Sigmoid colon (tissue), 7 donors: ENCODE data around the gene OTOR. TPM values are rescaled to one million over a fixed set of nuclear protein-coding genes. Genes with fewer than 3 reads are reported as not detected.

Source experiments
- DNase-seq: peaks from one replicate; pipeline ENCODE4 v3.0.0-alpha.2; 2019
- H3K27ac ChIP-seq, 4 donors: fragments of 200-600 bp; sonication (generic); one replicate each; pipeline ENCODE4 v1.5.1; 2016 to 2019; ENCODE audit warnings: mild to moderate bottlenecking in 1 of 4
- H3K27me3 ChIP-seq, 3 donors: fragments of 200-600 bp; sonication (generic); one replicate each; pipeline ENCODE4 v1.5.1; 2019; ENCODE audit warnings: mild to moderate bottlenecking in 1 of 3
- H3K36me3 ChIP-seq, 4 donors: fragments of 200-600 bp; sonication (generic); one replicate each; pipeline ENCODE4 v1.5.1; 2016 to 2019
- H3K4me1 ChIP-seq, 4 donors: fragments of 200-600 bp; sonication (generic); one replicate each; pipeline ENCODE4 v1.5.1; 2017 to 2019
- H3K4me3 ChIP-seq, 4 donors: fragments of 200-600 bp; sonication (generic); one replicate each; pipeline ENCODE4 v1.5.1; 2017 to 2019; ENCODE audit warnings: mild to moderate bottlenecking in 2 of 4, moderate library complexity in 1 of 4
- H3K9me3 ChIP-seq, 4 donors: fragments of 200-600 bp in 3 of 4; sonication (generic) in 3 of 4; one replicate each; pipeline versions ENCODE4 v1.5.1 to v1.6.1; 2013 to 2019
- EP300 ChIP-seq, 4 donors: sonication (generic); formaldehyde crosslinking; IDR thresholded peaks; one replicate each; pipeline ENCODE4 v1.6.1; 2017; ENCODE audit warnings: antibody characterized with exemption in 4 of 4
- POLR2A ChIP-seq, 2 donors: fragments of 450-650 bp; IDR thresholded peaks; one replicate each; pipeline ENCODE4 v1.6.1; 2016; ENCODE audit warnings: antibody characterized with exemption in 2 of 2, mild to moderate bottlenecking in 2 of 2, moderate library complexity in 2 of 2
- POLR2AphosphoS5 ChIP-seq, 4 donors: sonication (generic); formaldehyde crosslinking; IDR thresholded peaks; one replicate each; pipeline ENCODE4 v1.6.1; 2017; ENCODE audit warnings: antibody characterized with exemption in 4 of 4
- WGBS, 2 donors: extraction: QIAGEN DNeasy Blood & Tissue Kit; methylation state at CpG; one replicate each; pipeline ENCODE4 v1.1.7; 2013; 5-methylcytosine and 5-hydroxymethylcytosine counted together
- intact Hi-C: fragments of 100-400 bp; cut with DNase I; formaldehyde crosslinking; loops from one replicate; pipeline ENCODE4 v1.15.1; 2023
- polyA plus RNA-seq, 3 donors: library from polyadenylated mRNA; stranded (reverse); fragments of 200-250 nt; gene quantifications; one replicate each; pipeline ENCODE4 v1.2.3, GENCODE V29; 2013
- total RNA-seq, 4 donors: library from RNA; depleted of rRNA; stranded (reverse); fragments of >200 nt; gene quantifications; one replicate each; pipeline ENCODE4 v1.1.0, GENCODE V29; 2016
- TF ChIP-seq, protein P1 (sequence below), 4 experiments: fragments of 450-650 bp in 3 of 4; fragments of 200-600 bp in 1 of 4; IDR thresholded peaks; one replicate each; pipeline ENCODE4 v1.5.1; 2016 to 2019; ENCODE audit warnings: antibody characterized with exemption in 4 of 4, mild to moderate bottlenecking in 3 of 4, moderate library complexity in 2 of 4
- donor health status: healthy with polysubstance abuse.
- donor health status: Bipolar disorder and iron deficiency.
- donor health status: healthy.

Gene OTOR
- total and polyA plus RNA-seq, 7 donors = not detected

DNA sequence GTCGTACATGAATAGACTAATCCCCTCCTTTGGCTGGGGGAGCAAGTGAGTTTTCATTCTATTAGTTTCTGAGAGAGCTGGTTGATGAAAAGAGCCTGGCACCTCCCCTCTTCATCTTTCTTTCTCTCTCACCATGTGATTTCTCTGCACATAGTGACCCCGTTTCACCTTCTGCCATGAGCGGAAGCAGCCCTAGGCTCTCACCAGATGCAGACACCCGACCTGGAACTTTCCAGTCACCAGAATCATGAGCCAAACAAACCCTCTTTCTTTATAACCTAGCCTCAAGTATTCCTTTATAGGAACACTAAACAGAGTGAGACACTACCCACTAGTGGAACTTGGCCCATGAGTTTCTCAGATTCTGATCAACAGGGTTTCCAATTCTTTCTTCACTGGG lies 16.4 kb downstream of the OTOR start:
- Histone ChIP-seq H3K4me3 (no peak overlapping the region), H3K4me1 (peaks cover 0 to 5% (median 2%) of the 10 kb centered on the region in 4 donors), H3K36me3 (no peaks in the 10 kb centered on the region), H3K27me3 (no peaks in the 10 kb centered on the region), H3K9me3 (no peaks in the 10 kb centered on the region), H3K27ac (no peak overlapping the region)
- 50 to 52% methylated on average over 4 of the region's 4 CpGs for WGBS, 2 donors
- intact Hi-C loops = loop anchor here (5.0 kb wide), 1 partner anchor 247 kb away; no protein-coding TSS in a partner anchor
- no peak for DNase-seq
- TF ChIP-seq EP300 (IDR thresholded peaks at IDR 0.05) (no peak), POLR2AphosphoS5 (IDR thresholded peaks at IDR 0.05) (no peak), POLR2A (IDR thresholded peaks at IDR 0.05) (no peak)
- TF ChIP-seq, protein P1, sequence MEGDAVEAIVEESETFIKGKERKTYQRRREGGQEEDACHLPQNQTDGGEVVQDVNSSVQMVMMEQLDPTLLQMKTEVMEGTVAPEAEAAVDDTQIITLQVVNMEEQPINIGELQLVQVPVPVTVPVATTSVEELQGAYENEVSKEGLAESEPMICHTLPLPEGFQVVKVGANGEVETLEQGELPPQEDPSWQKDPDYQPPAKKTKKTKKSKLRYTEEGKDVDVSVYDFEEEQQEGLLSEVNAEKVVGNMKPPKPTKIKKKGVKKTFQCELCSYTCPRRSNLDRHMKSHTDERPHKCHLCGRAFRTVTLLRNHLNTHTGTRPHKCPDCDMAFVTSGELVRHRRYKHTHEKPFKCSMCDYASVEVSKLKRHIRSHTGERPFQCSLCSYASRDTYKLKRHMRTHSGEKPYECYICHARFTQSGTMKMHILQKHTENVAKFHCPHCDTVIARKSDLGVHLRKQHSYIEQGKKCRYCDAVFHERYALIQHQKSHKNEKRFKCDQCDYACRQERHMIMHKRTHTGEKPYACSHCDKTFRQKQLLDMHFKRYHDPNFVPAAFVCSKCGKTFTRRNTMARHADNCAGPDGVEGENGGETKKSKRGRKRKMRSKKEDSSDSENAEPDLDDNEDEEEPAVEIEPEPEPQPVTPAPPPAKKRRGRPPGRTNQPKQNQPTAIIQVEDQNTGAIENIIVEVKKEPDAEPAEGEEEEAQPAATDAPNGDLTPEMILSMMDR (IDR thresholded peaks at IDR 0.05) = no peak

DNA sequence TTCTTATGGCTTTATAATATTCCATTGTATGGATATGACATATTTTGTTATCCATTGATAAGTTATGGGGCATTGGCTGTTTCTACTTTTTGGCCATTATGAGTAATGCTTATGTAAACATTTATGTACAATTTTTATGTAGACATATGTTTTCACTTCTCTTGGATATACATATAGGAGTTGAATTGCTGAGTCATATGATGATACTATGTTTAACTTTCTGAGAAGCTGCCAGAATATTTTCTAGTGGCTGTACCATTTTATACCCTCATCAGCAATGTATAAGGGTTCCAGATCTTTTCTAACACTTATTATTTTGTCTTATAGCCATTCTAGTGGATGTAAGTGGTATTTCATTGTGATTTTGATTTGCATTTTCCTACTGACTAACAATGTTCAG lies 23.1 kb downstream of the OTOR start:
- TF ChIP-seq, protein P1 (IDR thresholded peaks at IDR 0.05) = no peak
- no peak for TF ChIP-seq POLR2A (IDR thresholded peaks at IDR 0.05)
- TF ChIP-seq POLR2AphosphoS5 (IDR thresholded peaks at IDR 0.05) = no peak
- no peak for TF ChIP-seq EP300 (IDR thresholded peaks at IDR 0.05)
- no peaks in the 10 kb centered on the region for H3K27me3 ChIP-seq
- H3K4me1 ChIP-seq = no peaks in the 10 kb centered on the region
- DNase-seq = no peak
- no peak overlapping the region for H3K4me3 ChIP-seq
- intact Hi-C loops = no loop called here
- peaks cover 0 to 2% (median 0%) of the 10 kb centered on the region in 4 donors for H3K9me3 ChIP-seq
- no peak overlapping the region for H3K27ac ChIP-seq
- no peaks in the 10 kb centered on the region for H3K36me3 ChIP-seq

DNA sequence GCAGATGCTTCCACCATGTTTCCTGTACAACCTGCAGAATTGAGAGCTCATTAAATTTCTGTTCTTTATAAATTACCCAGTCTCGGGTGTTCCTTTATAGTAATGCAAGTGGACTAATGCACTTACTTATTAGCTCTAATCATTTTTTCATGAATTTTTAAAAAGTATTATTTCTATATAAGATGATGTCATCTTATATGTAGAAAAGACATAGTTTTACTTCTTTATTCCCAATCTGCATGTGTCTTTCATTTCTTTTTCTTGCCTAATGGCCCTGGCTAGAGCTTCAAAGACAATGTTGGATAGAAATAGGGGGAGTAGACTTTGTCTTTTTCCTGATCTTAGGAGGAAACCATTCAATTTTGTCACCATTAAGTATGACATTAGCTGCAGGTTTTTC lies 27.8 kb downstream of the OTOR start:
- no peaks in the 10 kb centered on the region for H3K36me3 ChIP-seq
- DNase-seq = no peak
- H3K27me3 ChIP-seq = no peaks in the 10 kb centered on the region
- TF ChIP-seq EP300 (IDR thresholded peaks at IDR 0.05) = no peak
- TF ChIP-seq POLR2AphosphoS5 (IDR thresholded peaks at IDR 0.05) = no peak
- TF ChIP-seq, protein P1 (IDR thresholded peaks at IDR 0.05) = no peak
- TF ChIP-seq POLR2A (IDR thresholded peaks at IDR 0.05) = no peak
- WGBS, 2 donors = 54 to 78% methylated on average over 1 of the region's 1 CpG
- H3K27ac ChIP-seq = no peak overlapping the region
- H3K9me3 ChIP-seq = peaks cover 0 to 2% (median 0%) of the 10 kb centered on the region in 4 donors
- H3K4me1 ChIP-seq = no peaks in the 10 kb centered on the region
- H3K4me3 ChIP-seq = no peak overlapping the region
- intact Hi-C loops = no loop called here

DNA sequence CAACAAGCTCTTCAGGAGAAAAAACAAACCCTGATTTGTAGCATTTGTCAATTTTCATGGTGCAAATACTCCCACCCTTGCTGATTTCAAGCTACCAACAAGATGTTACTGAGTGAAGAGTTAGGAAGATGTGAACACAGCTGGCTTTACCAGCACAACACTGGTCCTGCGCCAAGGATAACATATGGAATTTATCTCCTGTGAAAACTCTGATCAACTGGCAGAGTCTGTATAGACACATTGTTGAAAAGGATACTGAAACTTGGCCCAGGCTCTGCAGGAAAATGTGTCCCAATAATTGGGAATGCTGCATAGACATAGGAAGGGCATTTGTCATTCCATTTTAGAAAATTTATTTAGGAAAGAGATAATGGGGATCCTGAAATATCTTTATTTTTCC lies 29.0 kb downstream of the OTOR start:
- intact Hi-C loops = no loop called here
- H3K4me3 ChIP-seq = no peak overlapping the region
- peaks cover 0 to 3% (median 1%) of the 10 kb centered on the region in 4 donors for H3K9me3 ChIP-seq
- H3K27me3 ChIP-seq = no peaks in the 10 kb centered on the region
- no peak for DNase-seq
- no peak overlapping the region for H3K27ac ChIP-seq
- H3K36me3 ChIP-seq = no peaks in the 10 kb centered on the region
- H3K4me1 ChIP-seq = no peaks in the 10 kb centered on the region
- WGBS, 2 donors = 82 to 87% methylated on average over 1 of the region's 1 CpG
- no peak for TF ChIP-seq POLR2A (IDR thresholded peaks at IDR 0.05)
- TF ChIP-seq EP300 (IDR thresholded peaks at IDR 0.05) = no peak
- TF ChIP-seq POLR2AphosphoS5 (IDR thresholded peaks at IDR 0.05) = no peak
- TF ChIP-seq, protein P1 (IDR thresholded peaks at IDR 0.05) = no peak

DNA sequence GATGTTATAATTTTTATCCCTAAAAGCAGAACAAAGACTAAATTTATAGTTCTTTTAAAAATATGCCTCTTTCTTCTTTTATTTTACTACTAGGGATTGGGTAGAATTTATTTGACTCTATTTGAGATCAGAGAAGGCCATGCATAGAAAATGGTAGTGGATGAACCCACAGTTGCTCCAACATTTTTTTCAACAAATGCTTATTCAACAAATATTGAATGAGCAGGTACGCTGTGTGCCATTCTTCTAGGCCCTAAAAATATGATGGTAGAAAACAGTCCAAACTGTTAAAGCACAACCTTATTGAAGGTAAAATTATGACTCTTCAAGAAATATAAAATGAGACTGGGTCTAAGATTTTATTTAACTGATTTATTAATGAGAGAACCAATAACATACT lies 30.0 kb downstream of the OTOR start:
- Histone ChIP-seq H3K4me1 (no peaks in the 10 kb centered on the region), H3K36me3 (no peaks in the 10 kb centered on the region), H3K9me3 (peaks cover 0 to 3% (median 1%) of the 10 kb centered on the region in 4 donors), H3K4me3 (no peak overlapping the region), H3K27me3 (no peaks in the 10 kb centered on the region), H3K27ac (no peak overlapping the region)
- intact Hi-C loops = no loop called here
- TF ChIP-seq, protein P1 (IDR thresholded peaks at IDR 0.05) = no peak
- 88 to 93% methylated on average over 1 of the region's 1 CpG for WGBS, 2 donors
- DNase-seq = no peak
